Panc1 (cell line): ENCODE measurements around the gene TGM3.

Source experiments
- SIN3A ChIP-seq: IDR thresholded peaks from 2 replicates; pipeline ENCODE4 v1.6.1; 2012; ENCODE audit warnings: low read depth, mild to moderate bottlenecking, low read length, moderate library complexity, borderline replicate concordance; ENCODE audit not compliant: insufficient read depth
- TF ChIP-seq, protein P1 (sequence below): fragments of 450-650 bp; IDR thresholded peaks from 2 replicates; pipeline ENCODE4 v1.5.1; 2017; ENCODE audit warnings: mild to moderate bottlenecking

DNA sequence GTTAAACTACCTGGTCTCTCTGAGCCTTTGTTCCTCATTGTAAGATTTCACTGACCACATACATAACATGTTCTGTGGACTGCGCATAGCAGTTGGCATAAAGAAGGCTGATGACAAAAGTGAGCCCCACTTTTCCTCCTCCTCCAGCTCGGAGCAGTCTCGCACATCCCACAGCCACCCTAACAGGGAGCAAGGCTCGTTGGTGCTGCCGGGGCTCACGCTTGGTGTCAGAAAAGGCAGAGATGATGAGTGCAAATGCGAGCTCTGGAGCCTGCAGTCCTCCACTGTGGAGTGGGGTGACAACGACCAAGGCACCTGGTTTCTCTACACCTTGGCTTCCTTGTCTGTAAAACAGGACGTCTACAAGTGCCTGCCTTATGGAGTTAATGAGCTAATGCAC is 9.7 kb downstream of the TGM3 start:
- TF ChIP-seq, protein P1, sequence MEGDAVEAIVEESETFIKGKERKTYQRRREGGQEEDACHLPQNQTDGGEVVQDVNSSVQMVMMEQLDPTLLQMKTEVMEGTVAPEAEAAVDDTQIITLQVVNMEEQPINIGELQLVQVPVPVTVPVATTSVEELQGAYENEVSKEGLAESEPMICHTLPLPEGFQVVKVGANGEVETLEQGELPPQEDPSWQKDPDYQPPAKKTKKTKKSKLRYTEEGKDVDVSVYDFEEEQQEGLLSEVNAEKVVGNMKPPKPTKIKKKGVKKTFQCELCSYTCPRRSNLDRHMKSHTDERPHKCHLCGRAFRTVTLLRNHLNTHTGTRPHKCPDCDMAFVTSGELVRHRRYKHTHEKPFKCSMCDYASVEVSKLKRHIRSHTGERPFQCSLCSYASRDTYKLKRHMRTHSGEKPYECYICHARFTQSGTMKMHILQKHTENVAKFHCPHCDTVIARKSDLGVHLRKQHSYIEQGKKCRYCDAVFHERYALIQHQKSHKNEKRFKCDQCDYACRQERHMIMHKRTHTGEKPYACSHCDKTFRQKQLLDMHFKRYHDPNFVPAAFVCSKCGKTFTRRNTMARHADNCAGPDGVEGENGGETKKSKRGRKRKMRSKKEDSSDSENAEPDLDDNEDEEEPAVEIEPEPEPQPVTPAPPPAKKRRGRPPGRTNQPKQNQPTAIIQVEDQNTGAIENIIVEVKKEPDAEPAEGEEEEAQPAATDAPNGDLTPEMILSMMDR = no peak
- no peak for TF ChIP-seq SIN3A
